Measurements from ENCODE around the gene RPP30. TPM values are rescaled to one million over a fixed set of nuclear protein-coding genes. Genes with fewer than 3 reads are reported as not detected.
A peak's percentile ranks its signal among the peaks of the same experiment; 100 is the strongest.

RPP30 gene
- total and polyA plus RNA-seq, 2 of the 13 experiments (the other 11 are each of a cell fraction or from before 2014, with no cell fraction given) = 27.1 to 65.0 TPM

DNA sequence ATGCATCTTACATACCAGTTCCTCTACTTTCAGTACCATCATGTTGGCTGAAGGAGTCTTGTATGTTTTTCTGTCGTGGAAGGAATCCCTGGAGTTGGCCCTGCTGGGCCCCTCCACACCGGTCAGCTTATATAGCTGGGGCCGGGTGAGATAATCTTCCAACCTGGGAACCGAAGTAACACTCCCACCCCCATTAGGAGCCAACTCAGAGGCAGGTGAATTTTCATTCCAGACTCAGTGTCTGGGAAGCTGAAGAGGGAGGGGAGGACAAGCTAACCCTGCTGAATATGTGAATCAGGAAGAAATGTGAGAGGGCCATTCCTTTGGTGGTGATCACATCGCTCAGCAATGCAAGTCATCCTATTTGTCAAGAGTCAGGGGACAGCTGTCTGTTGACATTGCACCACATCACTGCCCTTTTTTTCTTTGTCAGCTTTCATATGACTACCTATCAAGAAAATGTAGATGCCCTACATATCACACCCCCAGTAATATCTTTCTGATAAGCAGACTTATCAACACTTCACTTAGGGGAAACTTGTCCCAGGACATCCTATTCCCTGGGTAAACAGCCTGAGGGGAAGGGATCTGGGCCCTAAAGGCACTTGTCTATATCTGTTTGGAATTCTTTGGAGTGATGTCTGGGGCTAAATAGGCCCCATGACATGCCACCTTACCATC, 49.4 kb downstream of the RPP30 start, which contains the start of gene ANKRD1 (continued):
- no peak for TF ChIP-seq ISX (CRISPR knock-in tag; conservative IDR thresholded peaks at IDR 0.05)
- no peak; the same call in none of the 2 replicates for TF ChIP-seq BHLHE40 (IDR thresholded peaks at IDR 0.05; ENCODE audit: low read length)
- TF ChIP-seq ZNF850 (CRISPR knock-in tag; conservative IDR thresholded peaks at IDR 0.05) = no peak
- no peak for TF ChIP-seq ZSCAN29 (CRISPR knock-in tag; conservative IDR thresholded peaks at IDR 0.05)
- peak; percentile 77; the same call in 1 of the 2 replicates for TF ChIP-seq FOXK1 (CRISPR knock-in tag; IDR thresholded peaks at IDR 0.05; ENCODE audit: borderline replicate concordance, low read depth)
- no peak for TF ChIP-seq KDM2A (CRISPR knock-in tag; IDR thresholded peaks at IDR 0.05; ENCODE audit: borderline replicate concordance, low read depth)
- TF ChIP-seq, protein P1, sequence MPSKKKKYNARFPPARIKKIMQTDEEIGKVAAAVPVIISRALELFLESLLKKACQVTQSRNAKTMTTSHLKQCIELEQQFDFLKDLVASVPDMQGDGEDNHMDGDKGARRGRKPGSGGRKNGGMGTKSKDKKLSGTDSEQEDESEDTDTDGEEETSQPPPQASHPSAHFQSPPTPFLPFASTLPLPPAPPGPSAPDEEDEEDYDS (CRISPR knock-in tag; IDR thresholded peaks at IDR 0.05) = no peak; the same call in 1 of the 2 replicates
- TF ChIP-seq, protein P2, sequence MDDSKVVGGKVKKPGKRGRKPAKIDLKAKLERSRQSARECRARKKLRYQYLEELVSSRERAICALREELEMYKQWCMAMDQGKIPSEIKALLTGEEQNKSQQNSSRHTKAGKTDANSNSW (CRISPR knock-in tag; IDR thresholded peaks at IDR 0.05; ENCODE audit: borderline replicate concordance) = no peak
- TF ChIP-seq KMT2B (CRISPR knock-in tag; IDR thresholded peaks at IDR 0.05) = 0 out of 2 replicates have a peak, but pooled peaks have one; percentile 42
- TF ChIP-seq ZBTB21 (CRISPR knock-in tag; IDR thresholded peaks at IDR 0.05) = no peak
- no peak for TF ChIP-seq ZNF709 (CRISPR knock-in tag; IDR thresholded peaks at IDR 0.05)
- TF ChIP-seq KDM5A (IDR thresholded peaks at IDR 0.05; ENCODE audit: borderline replicate concordance, low read length) = no peak; the same call in 1 of the 2 replicates
- TF ChIP-seq FOXJ3 (CRISPR knock-in tag; IDR thresholded peaks at IDR 0.05; ENCODE audit: borderline replicate concordance) = peak; percentile 68
- TF ChIP-seq, protein P3, sequence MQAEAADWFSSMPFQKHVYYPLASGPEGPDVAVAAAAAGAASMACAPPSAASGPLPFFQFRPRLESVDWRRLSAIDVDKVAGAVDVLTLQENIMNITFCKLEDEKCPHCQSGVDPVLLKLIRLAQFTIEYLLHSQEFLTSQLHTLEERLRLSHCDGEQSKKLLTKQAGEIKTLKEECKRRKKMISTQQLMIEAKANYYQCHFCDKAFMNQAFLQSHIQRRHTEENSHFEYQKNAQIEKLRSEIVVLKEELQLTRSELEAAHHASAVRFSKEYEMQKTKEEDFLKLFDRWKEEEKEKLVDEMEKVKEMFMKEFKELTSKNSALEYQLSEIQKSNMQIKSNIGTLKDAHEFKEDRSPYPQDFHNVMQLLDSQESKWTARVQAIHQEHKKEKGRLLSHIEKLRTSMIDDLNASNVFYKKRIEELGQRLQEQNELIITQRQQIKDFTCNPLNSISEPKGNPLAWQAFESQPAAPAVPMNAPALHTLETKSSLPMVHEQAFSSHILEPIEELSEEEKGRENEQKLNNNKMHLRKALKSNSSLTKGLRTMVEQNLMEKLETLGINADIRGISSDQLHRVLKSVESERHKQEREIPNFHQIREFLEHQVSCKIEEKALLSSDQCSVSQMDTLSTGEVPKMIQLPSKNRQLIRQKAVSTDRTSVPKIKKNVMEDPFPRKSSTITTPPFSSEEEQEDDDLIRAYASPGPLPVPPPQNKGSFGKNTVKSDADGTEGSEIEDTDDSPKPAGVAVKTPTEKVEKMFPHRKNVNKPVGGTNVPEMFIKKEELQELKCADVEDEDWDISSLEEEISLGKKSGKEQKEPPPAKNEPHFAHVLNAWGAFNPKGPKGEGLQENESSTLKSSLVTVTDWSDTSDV (CRISPR knock-in tag; IDR thresholded peaks at IDR 0.05) = no peak
- TF ChIP-seq, protein P4, sequence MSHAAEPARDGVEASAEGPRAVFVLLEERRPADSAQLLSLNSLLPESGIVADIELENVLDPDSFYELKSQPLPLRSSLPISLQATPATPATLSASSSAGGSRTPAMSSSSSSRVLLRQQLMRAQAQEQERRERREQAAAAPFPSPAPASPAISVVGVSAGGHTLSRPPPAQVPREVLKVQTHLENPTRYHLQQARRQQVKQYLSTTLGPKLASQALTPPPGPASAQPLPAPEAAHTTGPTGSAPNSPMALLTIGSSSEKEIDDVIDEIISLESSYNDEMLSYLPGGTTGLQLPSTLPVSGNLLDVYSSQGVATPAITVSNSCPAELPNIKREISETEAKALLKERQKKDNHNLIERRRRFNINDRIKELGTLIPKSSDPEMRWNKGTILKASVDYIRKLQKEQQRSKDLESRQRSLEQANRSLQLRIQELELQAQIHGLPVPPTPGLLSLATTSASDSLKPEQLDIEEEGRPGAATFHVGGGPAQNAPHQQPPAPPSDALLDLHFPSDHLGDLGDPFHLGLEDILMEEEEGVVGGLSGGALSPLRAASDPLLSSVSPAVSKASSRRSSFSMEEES (CRISPR knock-in tag; IDR thresholded peaks at IDR 0.05) = peak; percentile 98
- TF ChIP-seq ZNF598 (CRISPR knock-in tag; IDR thresholded peaks at IDR 0.05; ENCODE audit: borderline replicate concordance) = no peak
- TF ChIP-seq TEAD3 (CRISPR knock-in tag; optimal IDR thresholded peaks at IDR 0.05; ENCODE audit: borderline replicate concordance) = peak; percentile 100
- TF ChIP-seq ZSCAN31 (CRISPR knock-in tag; IDR thresholded peaks at IDR 0.05; ENCODE audit: low read depth) = no peak
- TF ChIP-seq HNF4G (IDR thresholded peaks at IDR 0.05; ENCODE audit: borderline replicate concordance, low read depth, low read length) = peak; percentile 35; the same call in 1 of the 2 replicates
- TF ChIP-seq HNF4G (CRISPR knock-in tag; IDR thresholded peaks at IDR 0.05; ENCODE audit: borderline replicate concordance, low read depth) = no peak
- TF ChIP-seq, protein P5, sequence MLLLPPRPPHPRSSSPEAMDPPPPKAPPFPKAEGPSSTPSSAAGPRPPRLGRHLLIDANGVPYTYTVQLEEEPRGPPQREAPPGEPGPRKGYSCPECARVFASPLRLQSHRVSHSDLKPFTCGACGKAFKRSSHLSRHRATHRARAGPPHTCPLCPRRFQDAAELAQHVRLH (CRISPR knock-in tag; IDR thresholded peaks at IDR 0.05; ENCODE audit: borderline replicate concordance, low read depth) = 0 out of 2 replicates have a peak, but pooled peaks have one; percentile 37
- TF ChIP-seq, protein P6, sequence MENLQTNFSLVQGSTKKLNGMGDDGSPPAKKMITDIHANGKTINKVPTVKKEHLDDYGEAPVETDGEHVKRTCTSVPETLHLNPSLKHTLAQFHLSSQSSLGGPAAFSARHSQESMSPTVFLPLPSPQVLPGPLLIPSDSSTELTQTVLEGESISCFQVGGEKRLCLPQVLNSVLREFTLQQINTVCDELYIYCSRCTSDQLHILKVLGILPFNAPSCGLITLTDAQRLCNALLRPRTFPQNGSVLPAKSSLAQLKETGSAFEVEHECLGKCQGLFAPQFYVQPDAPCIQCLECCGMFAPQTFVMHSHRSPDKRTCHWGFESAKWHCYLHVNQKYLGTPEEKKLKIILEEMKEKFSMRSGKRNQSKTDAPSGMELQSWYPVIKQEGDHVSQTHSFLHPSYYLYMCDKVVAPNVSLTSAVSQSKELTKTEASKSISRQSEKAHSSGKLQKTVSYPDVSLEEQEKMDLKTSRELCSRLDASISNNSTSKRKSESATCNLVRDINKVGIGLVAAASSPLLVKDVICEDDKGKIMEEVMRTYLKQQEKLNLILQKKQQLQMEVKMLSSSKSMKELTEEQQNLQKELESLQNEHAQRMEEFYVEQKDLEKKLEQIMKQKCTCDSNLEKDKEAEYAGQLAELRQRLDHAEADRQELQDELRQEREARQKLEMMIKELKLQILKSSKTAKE (CRISPR knock-in tag; IDR thresholded peaks at IDR 0.05; ENCODE audit: borderline replicate concordance) = peak; percentile 31; the same call in 1 of the 2 replicates

All from HepG2 (cell line).